TTC549 (cell line): ENCODE data around the gene TBC1D9.
"Not testable (repeated sequence)": the region's sequence is repeated elsewhere in the genome, so short reads cannot be mapped to it uniquely, and the experiment has no call there.

Experiments used
- FAIRE-seq: peaks from 2 replicates; lab custom pipeline; 2012; peaks lifted over from hg19 to GRCh38; lab: Jason Lieb, UNC

The TBC1D9 gene

DNA sequence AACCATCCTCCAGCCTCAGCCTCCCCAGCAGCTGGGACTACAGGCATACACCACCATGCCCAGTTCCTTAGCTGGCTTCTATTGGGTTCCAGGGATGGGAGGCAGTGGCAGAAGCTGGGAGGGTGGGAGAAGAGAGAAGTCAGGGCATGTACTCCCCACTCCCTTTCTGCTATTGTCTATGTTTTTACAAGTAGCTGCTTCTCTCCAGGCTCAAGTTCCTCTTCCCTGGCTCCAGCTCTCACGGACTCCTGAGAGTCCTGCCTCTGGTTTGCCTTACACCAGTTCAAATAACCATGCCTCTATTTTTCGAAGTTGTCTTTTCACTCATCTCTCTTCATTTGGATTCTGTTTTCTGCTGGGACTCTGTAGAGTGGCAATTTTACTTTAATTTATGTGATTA, 2.9 kb downstream of the TBC1D9 start:
- FAIRE-seq, result no peak

GRCh38 chr4:140752291-140753068, 3.7 kb downstream of the TBC1D9 start:
- FAIRE-seq, result no peak

- peak; percentile 46 for FAIRE-seq
Observed at GRCh38 chr4:140750470-140750869, 5.7 kb downstream of the TBC1D9 start.

- FAIRE-seq, result no peak
Observed at GRCh38 chr4:140748171-140748570, 8.0 kb downstream of the TBC1D9 start.

DNA sequence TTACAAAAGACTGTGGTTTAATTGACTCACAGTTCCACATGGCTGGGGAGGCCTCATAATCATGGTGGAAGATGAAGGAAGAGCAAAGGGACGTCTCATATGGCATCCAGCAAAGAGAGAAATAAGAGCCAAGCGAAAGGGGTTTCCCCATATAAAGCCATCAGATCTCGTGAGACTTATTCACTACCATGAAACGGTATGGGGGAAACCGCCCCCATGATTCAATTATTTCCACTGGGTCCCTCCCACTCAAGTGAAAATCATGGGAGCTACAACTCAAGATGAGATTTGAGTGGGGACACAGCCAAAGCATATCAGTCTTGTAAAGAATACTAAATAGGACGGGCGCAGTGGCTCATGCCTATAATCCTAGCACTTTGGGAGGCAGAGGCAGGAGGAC, 9.6 kb downstream of the TBC1D9 start:
- not testable (repeated sequence) for FAIRE-seq

- no peak for FAIRE-seq
Observed at GRCh38 chr4:140744421-140744820, 11.8 kb downstream of the TBC1D9 start.

DNA sequence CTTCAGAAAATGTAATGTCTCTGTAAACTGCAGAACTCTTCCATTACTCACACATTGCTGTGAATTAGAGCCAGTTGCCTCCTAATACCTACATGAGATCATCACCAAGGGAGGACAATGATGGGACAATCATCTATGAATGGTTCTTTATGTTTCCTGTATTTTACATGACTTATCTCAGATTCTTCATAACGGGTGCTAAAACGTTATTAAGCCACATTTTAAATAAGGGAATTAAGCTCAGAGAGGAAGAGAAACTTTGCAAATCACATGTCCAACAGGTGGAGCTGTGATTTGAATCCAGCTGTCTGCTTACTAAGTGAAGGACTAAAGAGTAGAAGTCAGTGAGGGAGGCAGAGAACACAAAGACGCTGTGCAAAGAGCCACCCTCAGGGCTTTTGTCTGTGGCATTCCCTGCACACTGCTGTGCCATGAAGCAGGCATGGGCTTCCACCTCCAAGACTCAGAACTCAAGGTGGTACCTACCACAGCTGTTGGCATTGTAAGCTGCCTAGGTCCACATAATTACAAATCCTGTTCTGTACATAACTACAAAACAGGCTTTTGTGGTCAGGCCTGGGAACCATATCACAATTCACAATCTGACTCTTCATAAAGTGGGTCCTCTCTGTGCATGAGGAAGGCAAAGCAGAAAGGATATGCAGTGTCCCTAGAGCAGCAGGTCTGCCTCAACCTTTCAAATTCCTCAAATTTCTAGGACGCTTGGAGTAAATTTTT, 12.8 kb downstream of the TBC1D9 start:
- FAIRE-seq, result no peak

- FAIRE-seq, result no peak
Observed at GRCh38 chr4:140742838-140743193, 13.4 kb downstream of the TBC1D9 start.

- FAIRE-seq, result no peak
Observed at GRCh38 chr4:140740906-140741670, 15.1 kb downstream of the TBC1D9 start.

GRCh38 chr4:140740422-140740821, 15.8 kb downstream of the TBC1D9 start:
- FAIRE-seq, result no peak

DNA sequence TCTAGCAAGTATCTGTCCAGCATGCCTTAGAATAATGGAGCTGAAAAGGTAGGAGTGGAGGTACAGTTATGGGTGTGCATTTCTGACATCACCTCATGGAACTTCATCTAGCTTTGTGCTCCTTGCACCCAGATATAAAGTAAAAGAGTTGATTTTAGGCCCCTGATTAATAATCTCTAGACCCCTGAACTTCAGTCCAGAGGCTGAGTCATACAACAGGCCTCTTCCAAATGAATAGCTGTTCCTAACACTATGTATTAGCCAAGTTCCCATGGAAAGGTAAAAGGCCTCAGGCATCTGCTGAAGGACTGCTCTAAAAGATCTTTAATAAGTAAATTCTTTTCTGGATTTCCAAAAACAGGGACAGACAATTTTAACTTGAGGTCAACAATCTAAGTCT, 16.2 kb downstream of the TBC1D9 start:
- no peak for FAIRE-seq

DNA sequence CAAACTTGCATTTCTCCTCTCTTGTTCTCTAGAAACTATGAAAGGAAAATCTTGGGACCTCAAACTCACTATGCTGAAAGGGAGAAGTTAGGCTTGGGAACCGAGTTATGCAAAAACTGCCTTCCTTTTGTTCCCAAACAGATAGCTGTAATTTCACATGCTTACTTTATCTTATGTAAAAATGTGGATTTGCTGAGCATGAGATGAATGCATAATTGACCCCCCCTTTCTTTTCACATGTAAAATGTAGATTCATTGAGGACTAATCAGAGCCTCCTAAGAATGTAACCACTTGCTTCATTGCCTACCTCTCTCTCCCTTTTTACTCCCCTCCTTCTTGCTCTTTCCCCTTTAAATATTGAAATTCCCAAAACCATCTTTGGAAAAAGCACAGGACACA, 18.0 kb downstream of the TBC1D9 start:
- no peak for FAIRE-seq

DNA sequence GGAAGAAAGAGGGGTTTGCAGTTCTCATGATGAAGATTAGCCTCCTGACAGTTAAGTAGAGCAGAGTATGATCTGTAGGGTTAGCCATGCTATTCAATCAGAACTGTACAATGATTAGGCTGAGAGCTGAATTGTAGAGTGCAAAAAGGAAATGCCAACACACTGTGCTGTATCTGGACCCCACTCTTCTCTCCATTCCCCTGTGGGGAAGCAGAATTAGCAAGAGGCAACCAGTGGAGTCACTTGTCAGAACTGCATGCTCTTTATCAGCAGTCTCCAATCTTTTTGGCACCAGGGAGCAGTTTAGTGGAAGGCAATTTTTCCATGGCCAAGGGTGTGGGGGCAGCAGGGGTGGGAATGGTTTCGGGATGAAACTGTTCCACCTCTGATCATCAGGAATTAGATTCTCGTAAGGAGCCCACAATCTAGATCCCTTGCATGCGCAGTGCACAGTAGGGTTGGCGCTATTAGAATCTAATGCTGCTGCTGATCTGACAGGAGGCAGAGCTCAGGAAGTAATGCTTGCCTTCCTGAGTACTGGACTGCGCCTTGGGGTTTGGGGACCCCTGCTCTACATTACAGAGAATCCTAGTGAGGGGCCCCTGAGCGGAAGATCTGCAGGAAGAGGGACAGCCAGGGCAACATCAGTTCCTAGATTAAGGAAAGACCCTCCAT, 19.4 kb downstream of the TBC1D9 start:
- FAIRE-seq, result no peak

GRCh38 chr4:140735779-140736391, 20.3 kb downstream of the TBC1D9 start:
- FAIRE-seq, result no peak

GRCh38 chr4:140735317-140735716, 20.9 kb downstream of the TBC1D9 start:
- FAIRE-seq, result no peak

GRCh38 chr4:140732780-140733179, 23.4 kb downstream of the TBC1D9 start:
- no peak for FAIRE-seq

GRCh38 chr4:140729344-140730049, 26.7 kb downstream of the TBC1D9 start:
- no peak for FAIRE-seq

- no peak for FAIRE-seq
Observed at GRCh38 chr4:140726776-140727500, 29.2 kb downstream of the TBC1D9 start.

DNA sequence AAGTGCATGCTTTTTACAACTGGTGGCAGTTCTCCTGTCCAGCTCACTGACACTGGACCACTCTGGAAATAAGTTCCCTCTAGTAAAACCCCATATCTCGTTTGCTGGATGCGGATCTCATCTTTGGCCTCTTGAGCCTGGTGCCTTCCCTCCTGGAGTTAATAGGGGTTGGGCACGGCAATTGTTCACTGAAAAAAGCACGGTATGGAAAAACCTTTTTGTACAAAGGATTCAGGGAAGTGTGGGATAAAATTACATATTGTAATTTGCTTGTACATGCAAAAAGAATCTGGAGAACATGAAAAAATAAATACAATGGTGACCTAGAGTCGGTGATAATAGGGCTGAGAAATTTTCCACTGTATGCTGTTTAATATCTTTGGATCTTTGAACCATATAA, 30.6 kb downstream of the TBC1D9 start:
- FAIRE-seq, result no peak

DNA sequence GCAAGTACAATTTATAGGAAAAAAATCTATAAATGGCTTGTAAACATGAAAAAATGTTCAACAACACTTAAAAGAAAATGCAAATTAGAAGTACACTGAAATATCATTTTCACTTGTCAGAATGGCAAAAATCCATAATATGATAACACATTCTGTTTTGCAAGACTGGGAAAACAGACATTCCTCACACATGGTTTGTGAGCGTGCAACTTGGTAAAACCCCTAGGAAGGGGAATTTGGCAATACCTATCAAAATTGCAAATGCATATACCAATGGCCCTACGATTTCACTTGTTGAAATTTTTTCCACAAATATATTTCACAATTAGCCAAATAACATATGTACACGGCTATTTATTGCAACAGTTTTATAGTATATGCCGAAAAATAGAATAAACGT, 31.4 kb downstream of the TBC1D9 start:
- FAIRE-seq, result no peak
